Cardiac muscle cell (in vitro differentiated cells and primary cell): ENCODE results near the gene UMAD1. TPM values are rescaled to one million over a fixed set of nuclear protein-coding genes. Genes with fewer than 3 reads are reported as not detected.
A peak's percentile ranks its signal among the peaks of the same experiment; 100 is the strongest.

Experiments used
- DNase-seq, 2 donors: peaks; one replicate each; pipeline versions ENCODE4 v3.0.0 to v3.0.0-alpha.2; 2010 to 2017; ENCODE audit warnings: low read depth in 1 of 2, low spot score in 1 of 2
- H3K27ac ChIP-seq: fragments of 200-600 bp; sonication (generic); 2 replicates; pipeline ENCODE4 v1.5.1; 2016
- H3K27me3 ChIP-seq: fragments of 200-600 bp; sonication (generic); 2 replicates; pipeline ENCODE4 v1.6.0; 2016; ENCODE audit warnings: control low read depth
- H3K36me3 ChIP-seq: fragments of 200-600 bp; sonication (generic); 2 replicates; pipeline ENCODE4 v1.5.1; 2016; ENCODE audit warnings: control low read depth
- H3K4me1 ChIP-seq: fragments of 200-600 bp; sonication (generic); 2 replicates; pipeline ENCODE4 v1.8.1; 2017; ENCODE audit warnings: low read depth, mild to moderate bottlenecking, mixed run types
- H3K4me3 ChIP-seq: fragments of 200-600 bp; sonication (generic); 2 replicates; pipeline ENCODE4 v1.5.1; 2016; ENCODE audit warnings: mild to moderate bottlenecking
- H3K9me3 ChIP-seq: fragments of 200-600 bp; sonication (generic); 2 replicates; pipeline ENCODE4 v1.5.1; 2017; ENCODE audit warnings: low read depth, mild to moderate bottlenecking, control low read depth
- polyA plus RNA-seq: library from polyadenylated mRNA; unstranded; fragments of >200 nt; fragmentation: Nextera tagmentation; extraction: Ambion mirVana; gene quantifications from 2 replicates; pipeline ENCODE4 v1.2.1, GENCODE V29; 2016
- total RNA-seq: library from RNA; depleted of rRNA; stranded (reverse); fragments of >200 nt; gene quantifications from 2 replicates; pipeline ENCODE4 v1.2.3, GENCODE V29; 2016
- TF ChIP-seq, protein P1 (sequence below): IDR thresholded peaks from 2 replicates; pipeline ENCODE4 v1.5.1; 2012; ENCODE audit warnings: low read depth, mild to moderate bottlenecking, low read length

The UMAD1 gene
- total and polyA plus RNA-seq, 2 experiments from 2014 or later: 8.2 to 12.9 TPM

DNA sequence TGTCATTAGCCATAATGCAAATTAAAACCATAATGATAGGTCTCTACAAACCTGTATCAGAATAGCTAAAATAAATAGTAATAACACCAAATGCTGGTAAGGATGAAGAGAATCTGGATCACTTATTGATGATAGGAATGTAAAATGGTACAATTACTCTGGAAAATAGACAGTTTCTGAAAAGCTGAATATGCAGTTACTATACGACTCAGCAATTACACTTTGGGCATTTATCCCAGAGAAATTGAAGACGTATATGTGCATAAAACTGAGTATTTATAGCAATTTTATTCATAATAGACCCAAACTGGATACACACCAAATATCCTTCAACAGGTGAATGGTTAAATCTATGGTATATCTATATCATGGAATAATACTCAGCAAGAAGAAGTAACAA lies 69.9 kb downstream of the UMAD1 start:
- DNase-seq: no peak
- no peaks in the 10 kb centered on the region for H3K36me3 ChIP-seq
- no peak overlapping the region for H3K27ac ChIP-seq
- H3K9me3 ChIP-seq: no peaks in the 10 kb centered on the region
- H3K27me3 ChIP-seq: no peaks in the 10 kb centered on the region
- TF ChIP-seq, protein P1, sequence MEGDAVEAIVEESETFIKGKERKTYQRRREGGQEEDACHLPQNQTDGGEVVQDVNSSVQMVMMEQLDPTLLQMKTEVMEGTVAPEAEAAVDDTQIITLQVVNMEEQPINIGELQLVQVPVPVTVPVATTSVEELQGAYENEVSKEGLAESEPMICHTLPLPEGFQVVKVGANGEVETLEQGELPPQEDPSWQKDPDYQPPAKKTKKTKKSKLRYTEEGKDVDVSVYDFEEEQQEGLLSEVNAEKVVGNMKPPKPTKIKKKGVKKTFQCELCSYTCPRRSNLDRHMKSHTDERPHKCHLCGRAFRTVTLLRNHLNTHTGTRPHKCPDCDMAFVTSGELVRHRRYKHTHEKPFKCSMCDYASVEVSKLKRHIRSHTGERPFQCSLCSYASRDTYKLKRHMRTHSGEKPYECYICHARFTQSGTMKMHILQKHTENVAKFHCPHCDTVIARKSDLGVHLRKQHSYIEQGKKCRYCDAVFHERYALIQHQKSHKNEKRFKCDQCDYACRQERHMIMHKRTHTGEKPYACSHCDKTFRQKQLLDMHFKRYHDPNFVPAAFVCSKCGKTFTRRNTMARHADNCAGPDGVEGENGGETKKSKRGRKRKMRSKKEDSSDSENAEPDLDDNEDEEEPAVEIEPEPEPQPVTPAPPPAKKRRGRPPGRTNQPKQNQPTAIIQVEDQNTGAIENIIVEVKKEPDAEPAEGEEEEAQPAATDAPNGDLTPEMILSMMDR: no peak
- H3K4me3 ChIP-seq: no peak overlapping the region
- H3K4me1 ChIP-seq: peaks cover 7% of the 10 kb centered on the region

DNA sequence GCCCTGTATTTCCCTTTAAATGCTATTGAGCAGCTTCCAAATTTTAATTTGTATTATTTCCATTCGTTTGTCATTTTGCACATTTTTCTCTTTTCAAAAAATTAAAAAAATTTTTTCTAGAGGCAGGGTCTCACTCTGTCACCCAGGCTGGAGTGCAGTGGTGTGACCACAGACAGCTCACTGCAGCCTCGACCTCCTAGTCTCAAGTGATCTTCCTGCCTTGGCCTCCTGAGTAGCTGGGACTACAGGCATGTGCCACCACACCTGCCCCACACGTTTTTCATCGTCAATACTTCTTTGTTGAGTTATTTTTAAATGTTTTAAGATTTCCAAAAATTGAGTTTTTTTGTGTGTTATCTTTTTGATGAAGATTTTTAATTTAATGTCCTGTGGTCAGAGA lies 73.2 kb downstream of the UMAD1 start:
- Histone ChIP-seq H3K4me1 (peaks cover 7% of the 10 kb centered on the region), H3K27me3 (no peaks in the 10 kb centered on the region), H3K9me3 (no peaks in the 10 kb centered on the region), H3K27ac (no peak overlapping the region), H3K4me3 (no peak overlapping the region), H3K36me3 (no peaks in the 10 kb centered on the region)
- TF ChIP-seq, protein P1: no peak
- no peak for DNase-seq

DNA sequence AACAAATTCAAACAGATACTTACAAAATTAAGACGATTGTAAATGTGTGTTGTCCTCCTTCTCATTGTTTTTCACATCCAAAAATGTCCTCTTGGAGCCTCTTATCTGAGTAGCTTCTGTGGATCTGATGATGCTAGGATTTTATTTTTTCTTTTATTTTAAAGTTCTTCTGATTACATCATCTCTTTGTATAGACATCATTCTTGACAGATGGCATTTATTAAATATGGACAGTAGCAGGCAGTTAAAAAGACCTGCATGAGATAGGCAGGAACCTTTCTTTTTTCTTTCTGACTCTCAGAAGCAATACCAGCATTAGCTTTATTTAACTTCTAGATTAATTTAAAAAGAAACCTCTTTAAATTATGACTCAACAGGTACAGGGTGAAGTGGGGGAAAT lies 77.9 kb downstream of the UMAD1 start, which contains the start of gene RPA3:
RPA3 (minus strand) TSS at position 116 of the 400 bp plus-strand sequence. CDS start 78,189 bp downstream, outside the sequence.
- no peaks in the 10 kb centered on the region for H3K4me1 ChIP-seq
- TF ChIP-seq, protein P1: no peak
- no peaks in the 10 kb centered on the region for H3K36me3 ChIP-seq
- no peaks in the 10 kb centered on the region for H3K27me3 ChIP-seq
- no peaks in the 10 kb centered on the region for H3K9me3 ChIP-seq
- no peak for DNase-seq
- H3K4me3 ChIP-seq: no peak within 1 kb of the TSS
- H3K27ac ChIP-seq: no peak within 1 kb of the TSS

DNA sequence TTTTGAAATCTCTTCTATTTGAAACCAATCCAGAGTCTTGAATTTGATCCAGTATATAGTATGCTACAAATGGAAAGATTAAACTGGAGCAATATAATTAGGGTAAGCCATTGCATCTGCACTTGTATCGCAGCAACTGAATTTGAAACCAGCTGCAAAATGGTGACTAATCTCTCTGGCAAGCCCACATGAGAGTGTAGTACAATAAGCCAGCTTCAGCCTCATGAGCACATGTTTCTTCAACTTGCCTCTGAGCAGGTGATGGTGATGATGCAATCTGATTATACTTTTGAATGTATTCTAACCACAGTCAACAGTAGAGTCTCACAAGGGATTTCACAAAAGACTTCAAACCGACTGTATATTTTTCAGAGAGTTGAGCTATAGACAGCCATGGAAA lies 78.7 kb downstream of the UMAD1 start:
- H3K27ac ChIP-seq: no peak overlapping the region
- H3K36me3 ChIP-seq: no peaks in the 10 kb centered on the region
- H3K9me3 ChIP-seq: no peaks in the 10 kb centered on the region
- H3K4me3 ChIP-seq: no peak overlapping the region
- no peaks in the 10 kb centered on the region for H3K4me1 ChIP-seq
- peak in 1 of 2 donors; percentile 87 for DNase-seq
- no peaks in the 10 kb centered on the region for H3K27me3 ChIP-seq
- TF ChIP-seq, protein P1: no peak

DNA sequence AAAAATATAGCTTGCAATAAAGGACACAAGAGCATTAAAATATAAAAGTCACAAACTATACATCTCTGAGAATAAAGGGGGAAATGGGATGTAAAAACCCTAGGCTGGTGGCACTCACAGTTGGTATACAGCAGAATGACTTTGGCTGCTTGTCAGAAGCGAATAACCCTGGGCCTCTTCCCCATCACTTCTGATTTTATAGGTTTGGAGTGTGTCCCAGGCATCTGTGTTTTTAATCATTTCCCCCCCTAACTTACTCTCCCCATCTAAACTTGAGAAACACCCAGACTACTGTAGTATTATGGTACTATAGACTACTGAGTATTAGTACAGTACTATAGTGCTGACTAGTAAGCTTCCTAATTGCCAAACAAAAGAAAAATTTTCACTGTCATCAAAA lies 79.6 kb downstream of the UMAD1 start:
- Histone ChIP-seq H3K9me3 (no peaks in the 10 kb centered on the region), H3K4me3 (no peak overlapping the region), H3K27me3 (no peaks in the 10 kb centered on the region), H3K4me1 (no peaks in the 10 kb centered on the region), H3K36me3 (no peaks in the 10 kb centered on the region), H3K27ac (no peak overlapping the region)
- TF ChIP-seq, protein P1: no peak
- no peak for DNase-seq
